Eye (tissue), 1 donor: ENCODE results near the gene NAA80.

Experiments used
- DNase-seq: peaks from one replicate; pipeline ENCODE4 v3.0.0-alpha.2; 2015

Gene NAA80

GRCh38 chr3:50327943-50328691, 28.9 kb upstream of the NAA80 start, which contains the start of gene TUSC2:
TUSC2 (minus strand) TSS chr3:50328223; CDS start chr3:50328099, 124 bp downstream.
- peak; percentile 99 for DNase-seq

DNA sequence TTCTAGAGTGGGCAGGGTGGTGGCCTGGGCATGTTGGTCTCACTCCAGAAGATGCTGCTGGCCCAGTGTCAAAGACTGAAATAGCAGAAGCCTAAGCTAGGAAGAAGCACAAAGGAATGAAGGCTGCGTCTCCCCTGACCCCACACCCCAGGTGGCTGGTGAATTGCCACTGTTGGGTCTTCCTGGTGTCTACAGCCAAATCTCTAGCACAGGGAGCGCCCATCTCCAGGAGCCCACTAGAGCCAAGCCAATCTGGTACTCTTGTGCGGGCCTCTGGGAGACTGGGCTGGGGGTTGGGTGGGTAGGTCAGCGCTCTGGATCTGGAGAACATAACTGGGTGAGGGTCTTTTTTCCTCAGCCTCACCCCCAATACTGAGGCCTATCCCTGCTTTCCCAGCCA, 27.9 kb upstream of the NAA80 start:
- no peak for DNase-seq

- DNase-seq, result no peak
Measured at GRCh38 chr3:50326182-50326541, 27.0 kb upstream of the NAA80 start.

- DNase-seq, result no peak
Measured at GRCh38 chr3:50325497-50326181, 26.4 kb upstream of the NAA80 start.

- no peak for DNase-seq
Measured at GRCh38 chr3:50325113-50325480, 25.9 kb upstream of the NAA80 start.

GRCh38 chr3:50324351-50325112, 25.3 kb upstream of the NAA80 start:
- peak; percentile 86 for DNase-seq

DNA sequence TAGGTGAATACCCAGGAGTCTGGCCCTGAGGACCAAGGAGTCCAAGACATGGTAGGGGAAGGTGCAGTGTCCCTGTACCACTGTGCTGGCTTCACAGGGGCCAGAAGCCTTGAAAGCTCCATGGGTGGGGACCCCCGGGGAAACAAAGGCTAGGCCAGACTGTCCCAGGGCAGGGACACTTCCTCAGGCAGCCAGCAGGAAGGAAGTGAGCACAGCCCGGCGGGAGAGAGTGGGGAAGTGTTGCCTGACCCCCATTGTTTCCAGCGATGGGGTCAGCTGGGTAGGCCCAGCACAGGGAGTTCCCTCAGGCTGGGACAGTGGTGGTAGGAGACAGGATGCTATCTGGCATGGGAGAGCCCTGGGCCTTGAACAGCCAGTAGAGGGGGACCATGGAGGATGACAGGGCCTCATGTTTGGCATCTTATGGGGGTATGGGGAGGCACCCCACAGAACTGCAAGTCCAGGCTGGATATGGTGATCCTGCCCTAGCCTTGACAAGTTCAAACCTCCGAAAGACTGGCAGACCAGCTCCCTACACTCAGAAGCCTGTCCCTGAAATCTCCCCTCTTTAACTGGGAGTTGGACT, 24.5 kb upstream of the NAA80 start:
- no peak for DNase-seq

GRCh38 chr3:50323092-50323600, 23.9 kb upstream of the NAA80 start:
- no peak for DNase-seq

GRCh38 chr3:50322386-50323091, 23.3 kb upstream of the NAA80 start, which contains the start of gene HYAL2:
HYAL2 (minus strand) TSS chr3:50322745; CDS start chr3:50320489, 2,256 bp downstream.
- DNase-seq, result peak; percentile 32

DNA sequence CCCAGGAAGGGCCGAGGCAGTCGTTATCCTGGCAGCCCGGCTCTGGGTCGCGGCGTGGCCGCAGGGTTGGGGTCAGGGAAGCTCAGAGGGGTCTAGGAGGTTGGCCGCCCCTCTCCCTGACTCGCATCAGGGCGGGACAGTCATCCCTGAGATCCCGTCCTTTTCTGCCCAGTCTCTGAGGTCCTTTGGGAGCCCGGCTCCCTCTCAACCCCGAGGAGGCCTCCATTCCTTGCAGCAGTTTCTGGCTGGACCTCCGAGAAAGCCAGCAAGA, 22.8 kb upstream of the NAA80 start:
- DNase-seq, result no peak

DNA sequence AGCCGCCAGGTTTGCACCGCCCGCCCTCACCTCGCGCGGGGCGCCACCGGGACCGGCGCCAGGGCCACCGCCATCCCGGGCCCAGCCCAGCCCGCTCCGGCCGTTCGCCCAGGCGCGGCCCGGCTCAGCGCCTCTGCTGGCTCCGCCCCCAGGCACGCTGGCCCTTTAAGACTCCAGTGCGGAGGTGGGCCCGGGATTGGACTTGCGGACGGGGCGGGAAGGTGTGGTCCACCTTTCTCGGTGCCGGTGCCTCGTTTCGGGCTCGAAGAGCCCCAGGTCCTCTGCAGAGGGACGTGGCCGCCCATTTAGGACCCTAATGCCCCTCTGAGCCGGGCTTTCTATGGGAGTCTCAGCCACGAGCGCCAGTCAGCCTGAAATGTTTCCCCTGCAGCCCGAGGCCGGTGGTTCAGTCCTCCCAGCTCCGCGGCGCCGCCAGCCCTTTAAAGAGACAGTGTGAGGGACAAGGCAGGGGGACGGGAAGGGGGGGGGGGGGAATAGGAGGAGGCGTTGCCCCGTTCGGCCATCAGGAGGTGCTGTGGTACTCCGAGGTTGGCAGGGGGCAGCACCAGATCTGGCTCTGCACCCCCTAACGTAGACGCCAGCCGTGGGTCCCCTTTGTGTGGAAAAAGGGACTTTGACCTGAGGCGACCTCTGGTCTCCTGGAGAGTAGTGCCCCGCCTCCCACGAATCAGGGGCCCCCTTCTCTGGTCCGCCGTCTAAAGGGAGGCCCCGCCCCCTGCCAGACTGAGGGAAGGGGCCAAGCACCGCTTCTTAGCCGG, 22.3 kb upstream of the NAA80 start:
- DNase-seq, result peak; percentile 97

GRCh38 chr3:50320853-50321335, 21.7 kb upstream of the NAA80 start:
- DNase-seq, result peak; percentile 94

GRCh38 chr3:50319894-50320625, 20.9 kb upstream of the NAA80 start:
- no peak for DNase-seq

DNA sequence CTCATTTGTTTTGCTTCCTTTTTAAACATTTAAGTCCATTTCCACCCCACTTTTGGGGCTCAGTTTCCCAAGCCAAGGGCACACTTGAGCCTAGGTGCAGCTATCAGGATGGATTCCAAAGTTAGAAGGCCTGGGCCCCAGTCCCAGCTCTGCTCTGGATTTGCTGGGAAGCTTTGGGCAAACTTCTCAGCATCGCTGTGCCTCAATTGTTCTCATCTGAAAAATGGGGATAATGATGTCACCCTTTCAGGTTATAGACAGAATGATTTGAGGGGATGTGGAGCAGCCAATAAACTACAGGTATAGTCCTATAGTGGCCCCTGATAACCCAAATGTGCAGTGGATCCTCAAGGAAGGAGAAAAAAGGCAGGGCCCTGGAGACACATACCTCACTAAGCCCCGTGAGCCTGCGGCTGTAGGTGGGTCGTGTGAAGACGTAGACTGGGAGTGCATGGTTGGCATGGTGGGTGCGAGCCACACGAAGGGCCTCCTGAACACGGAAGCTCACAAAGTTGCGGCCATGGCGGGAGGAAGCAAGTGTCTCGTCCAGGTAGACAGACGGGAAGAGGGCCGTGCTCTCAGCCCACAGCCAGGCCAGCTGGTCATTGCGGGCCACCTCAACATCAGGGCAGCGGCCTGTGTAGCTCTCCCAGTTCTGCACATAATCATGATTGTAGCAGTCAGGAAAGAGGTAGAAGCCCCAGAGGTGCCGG, 20.1 kb upstream of the NAA80 start:
- no peak for DNase-seq

DNA sequence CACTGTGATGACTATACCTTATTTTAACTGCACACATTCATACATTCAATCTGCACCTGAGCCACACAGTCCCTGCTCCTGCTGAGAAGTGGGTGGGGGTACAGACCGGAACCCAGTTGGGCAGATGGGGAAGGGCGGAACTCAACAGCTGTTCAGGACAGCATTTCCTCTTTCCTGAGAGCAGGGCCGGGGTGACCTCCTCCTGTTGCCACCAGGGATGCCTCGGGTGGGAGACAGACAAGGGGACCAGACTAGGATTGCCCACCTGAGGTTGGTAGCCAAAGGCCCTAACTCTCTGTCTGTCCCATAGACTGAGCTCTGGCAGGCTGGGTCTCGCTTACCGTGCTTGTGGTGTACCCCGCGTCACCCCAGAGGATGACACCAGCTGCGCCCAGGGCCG, 19.4 kb upstream of the NAA80 start:
- DNase-seq, result no peak

DNA sequence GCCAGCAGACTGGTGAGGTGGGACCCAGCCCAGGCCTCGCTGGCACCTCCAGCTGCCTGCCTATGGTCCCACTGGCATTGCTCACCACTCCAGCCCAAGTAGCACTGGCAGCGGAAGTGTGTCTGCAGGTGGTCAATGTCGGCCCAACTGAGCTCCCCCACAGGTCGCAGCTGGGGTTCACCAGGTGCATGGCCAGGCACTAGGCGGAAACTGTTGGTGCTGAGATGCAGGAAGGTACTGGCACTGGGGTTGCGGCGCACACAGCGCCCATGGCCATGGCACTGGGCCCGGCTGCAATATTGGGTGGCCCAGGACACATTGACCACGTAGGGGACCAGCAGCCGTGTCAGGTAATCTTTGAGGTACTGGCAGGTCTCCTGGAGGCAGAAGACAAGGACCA, 19.0 kb upstream of the NAA80 start:
- no peak for DNase-seq

GRCh38 chr3:50317300-50317699, 18.1 kb upstream of the NAA80 start:
- no peak for DNase-seq

- DNase-seq, result peak; percentile 65
Measured at GRCh38 chr3:50316657-50317242, 17.5 kb upstream of the NAA80 start.

GRCh38 chr3:50314816-50315215, 15.6 kb upstream of the NAA80 start:
- DNase-seq, result no peak

DNA sequence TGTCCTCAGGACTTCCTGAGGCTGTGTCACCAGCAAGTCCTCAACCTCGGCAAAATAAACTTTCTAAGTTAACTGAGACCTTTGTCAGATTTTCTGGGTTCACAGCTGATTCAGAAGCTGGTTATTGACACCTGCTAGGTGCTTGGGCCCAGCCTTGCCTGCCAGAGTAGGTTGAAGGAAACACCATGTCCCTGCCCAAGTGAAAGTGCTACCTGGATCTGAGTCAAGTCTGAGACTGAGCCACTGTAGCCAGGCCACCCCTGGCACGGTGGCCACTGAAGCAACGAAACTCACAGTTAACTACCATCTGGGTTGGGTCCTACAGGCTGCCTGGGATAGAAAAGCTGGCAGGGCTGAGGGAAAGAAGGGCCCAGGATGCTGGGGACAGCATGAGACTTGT, 15.1 kb upstream of the NAA80 start:
- DNase-seq, result no peak
